NK-92 treated with Interleukin-12 subunit alpha and Interleukin-12 subunit beta, amount 100 ng/mL, for 24 hours (cell line): Measurements from ENCODE around the gene BAZ1B.
A peak's percentile ranks its signal among the peaks of the same experiment; 100 is the strongest.
"Not testable (repeated sequence)": the region's sequence is repeated elsewhere in the genome, so short reads cannot be mapped to it uniquely, and the experiment has no call there.

Experiments
- DNase-seq: peaks from one replicate; lab custom pipeline; 2025; lab: John Stamatoyannopoulos, UW

The BAZ1B gene, protein sequence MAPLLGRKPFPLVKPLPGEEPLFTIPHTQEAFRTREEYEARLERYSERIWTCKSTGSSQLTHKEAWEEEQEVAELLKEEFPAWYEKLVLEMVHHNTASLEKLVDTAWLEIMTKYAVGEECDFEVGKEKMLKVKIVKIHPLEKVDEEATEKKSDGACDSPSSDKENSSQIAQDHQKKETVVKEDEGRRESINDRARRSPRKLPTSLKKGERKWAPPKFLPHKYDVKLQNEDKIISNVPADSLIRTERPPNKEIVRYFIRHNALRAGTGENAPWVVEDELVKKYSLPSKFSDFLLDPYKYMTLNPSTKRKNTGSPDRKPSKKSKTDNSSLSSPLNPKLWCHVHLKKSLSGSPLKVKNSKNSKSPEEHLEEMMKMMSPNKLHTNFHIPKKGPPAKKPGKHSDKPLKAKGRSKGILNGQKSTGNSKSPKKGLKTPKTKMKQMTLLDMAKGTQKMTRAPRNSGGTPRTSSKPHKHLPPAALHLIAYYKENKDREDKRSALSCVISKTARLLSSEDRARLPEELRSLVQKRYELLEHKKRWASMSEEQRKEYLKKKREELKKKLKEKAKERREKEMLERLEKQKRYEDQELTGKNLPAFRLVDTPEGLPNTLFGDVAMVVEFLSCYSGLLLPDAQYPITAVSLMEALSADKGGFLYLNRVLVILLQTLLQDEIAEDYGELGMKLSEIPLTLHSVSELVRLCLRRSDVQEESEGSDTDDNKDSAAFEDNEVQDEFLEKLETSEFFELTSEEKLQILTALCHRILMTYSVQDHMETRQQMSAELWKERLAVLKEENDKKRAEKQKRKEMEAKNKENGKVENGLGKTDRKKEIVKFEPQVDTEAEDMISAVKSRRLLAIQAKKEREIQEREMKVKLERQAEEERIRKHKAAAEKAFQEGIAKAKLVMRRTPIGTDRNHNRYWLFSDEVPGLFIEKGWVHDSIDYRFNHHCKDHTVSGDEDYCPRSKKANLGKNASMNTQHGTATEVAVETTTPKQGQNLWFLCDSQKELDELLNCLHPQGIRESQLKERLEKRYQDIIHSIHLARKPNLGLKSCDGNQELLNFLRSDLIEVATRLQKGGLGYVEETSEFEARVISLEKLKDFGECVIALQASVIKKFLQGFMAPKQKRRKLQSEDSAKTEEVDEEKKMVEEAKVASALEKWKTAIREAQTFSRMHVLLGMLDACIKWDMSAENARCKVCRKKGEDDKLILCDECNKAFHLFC (N-terminal part only)

DNA sequence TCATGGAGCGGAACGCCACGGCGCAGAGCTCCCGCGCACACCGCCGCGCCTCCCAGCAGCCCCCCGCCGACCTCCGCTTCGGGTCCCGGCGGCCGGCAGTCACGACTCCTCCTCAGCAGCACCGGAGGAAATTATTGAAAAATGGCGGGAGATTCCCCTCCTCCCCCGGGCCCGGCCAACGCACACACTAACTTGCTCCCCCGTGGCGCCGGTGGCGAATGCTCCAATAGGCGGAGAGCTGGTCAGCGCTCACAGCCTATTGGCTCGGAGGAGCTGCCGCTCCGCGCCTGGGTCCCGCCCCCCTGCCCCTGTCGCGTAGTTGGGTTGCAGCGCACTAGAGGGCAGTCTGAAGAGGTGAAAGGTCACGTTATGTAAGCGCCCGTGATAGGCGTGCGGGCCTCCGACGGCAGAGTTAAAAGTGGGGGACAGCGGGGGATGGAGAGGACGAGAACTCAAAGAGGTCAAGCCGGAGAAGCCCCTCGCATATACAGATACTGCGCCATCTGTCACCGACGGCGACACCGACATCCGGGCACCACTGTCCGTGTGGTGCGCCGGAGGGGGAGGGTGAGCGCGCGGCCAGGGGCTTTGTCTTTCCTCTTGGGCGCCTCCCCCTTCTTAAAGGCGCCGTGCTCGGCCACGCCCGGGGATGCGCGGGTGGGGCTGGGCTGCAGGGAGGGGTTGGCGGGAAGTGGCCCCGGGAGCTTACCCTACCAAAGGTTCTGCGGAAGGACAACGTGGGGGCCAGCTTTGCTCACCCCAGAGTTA, at the start of gene BAZ1B:
BAZ1B (minus strand) TSS at position 189 of the 768 bp plus-strand sequence. CDS start 360 bp downstream, outside the sequence.
- peak; percentile 100 for DNase-seq

DNA sequence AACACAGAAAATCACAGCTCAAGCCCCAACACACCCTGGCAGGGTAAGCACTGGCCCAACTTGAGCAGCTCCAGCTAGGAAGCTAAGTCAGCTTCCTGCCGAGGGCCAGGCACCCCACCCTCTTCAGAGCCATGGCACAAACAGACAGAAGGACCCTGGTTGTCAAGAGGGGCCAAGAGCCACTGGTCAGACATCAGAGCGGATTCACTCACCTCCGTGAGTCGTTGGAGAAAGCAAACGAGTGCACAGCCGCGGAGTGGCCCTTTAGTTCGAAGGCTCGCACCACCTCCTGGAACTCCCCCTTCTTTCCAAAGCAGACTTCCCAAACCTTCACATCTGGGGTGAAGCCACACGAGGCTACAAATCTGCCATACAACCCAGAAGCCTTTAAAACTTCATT, 48.9 kb upstream of the BAZ1B start:
- no peak for DNase-seq

DNA sequence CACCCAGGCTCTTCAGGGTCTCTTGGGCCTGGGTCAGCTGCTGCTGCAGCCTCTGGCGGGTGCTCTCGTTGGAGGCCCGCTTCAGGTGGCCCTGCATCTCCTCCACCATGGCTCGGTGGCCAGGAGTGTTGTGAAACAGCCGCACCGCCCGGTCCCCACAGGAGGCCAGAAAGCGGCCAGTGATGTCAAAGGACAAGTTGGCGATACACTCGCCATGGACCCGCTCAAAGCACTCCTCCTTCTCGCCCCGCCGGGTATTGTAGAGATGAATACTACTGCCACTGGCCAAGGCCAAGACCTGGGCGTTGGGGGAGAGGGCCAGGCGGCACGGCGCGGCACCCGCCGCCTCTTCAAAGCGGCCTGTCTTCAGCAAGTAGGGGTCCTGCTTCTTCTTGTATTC, 48.4 kb upstream of the BAZ1B start:
- DNase-seq = no peak

DNA sequence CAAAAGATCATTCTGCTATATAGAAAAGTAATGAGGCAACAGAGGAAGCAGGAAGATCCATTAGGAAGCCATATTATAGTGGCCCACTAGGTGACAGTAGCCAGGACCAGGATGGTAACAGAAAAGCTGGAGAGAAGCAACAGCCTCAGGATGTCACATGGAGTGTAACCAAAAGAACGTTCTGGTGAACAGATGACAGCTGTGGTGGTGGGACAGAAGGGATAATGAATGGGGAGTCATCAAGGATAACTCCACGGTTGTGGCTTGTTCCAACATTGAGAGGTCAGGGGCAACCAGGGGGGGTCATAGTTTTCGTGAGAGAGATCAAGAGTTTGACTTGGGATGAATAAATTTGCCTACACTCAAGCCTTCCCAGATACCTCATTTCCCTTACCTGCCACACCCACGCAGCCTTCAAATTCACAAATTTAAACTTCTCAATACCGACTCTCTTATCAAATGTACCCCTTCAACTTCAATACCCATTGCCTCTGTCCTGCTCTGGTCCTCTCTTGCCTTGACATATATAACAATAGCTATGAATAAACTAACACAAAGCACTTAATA, 47.0 kb upstream of the BAZ1B start:
- no peak for DNase-seq

DNA sequence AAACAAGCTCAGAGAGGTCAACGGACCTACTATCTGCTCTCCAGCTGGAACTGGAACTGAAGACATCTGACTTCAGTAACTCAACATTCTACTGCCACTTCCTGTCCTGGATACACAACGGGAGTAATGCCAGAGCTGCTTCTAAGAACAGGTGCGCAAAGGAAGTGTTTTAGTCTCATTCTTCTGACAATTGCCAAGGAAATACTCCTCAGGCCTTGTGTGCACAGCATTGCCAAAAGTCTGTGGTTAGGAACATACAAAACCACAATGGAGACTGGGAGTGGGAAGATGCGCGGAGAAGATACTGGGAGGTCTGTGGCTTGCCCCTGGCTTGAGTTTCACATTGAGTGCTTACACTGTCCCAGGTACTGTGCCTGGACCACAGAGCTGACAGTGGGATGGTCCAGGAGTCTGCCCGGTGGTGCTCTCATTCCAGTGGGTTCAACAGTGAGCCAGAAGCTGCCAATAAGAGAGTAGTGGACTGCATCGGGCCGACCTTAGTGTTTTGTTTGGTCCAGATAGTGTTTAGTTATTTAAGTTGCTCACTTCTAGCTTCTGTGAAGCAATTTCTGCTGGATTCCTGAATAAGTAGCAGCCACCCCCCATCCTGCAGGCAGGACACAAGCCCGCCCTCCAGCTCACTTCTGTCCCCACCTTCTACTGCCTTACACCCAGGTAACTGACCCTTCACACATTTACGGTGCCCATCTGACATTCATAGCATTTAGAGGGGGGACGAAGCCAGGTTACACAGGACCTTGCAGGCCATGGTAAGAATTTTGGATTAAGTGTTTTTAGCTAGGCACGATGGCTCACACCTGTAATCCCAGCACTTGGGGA, 46.0 kb upstream of the BAZ1B start:
- DNase-seq = no peak

DNA sequence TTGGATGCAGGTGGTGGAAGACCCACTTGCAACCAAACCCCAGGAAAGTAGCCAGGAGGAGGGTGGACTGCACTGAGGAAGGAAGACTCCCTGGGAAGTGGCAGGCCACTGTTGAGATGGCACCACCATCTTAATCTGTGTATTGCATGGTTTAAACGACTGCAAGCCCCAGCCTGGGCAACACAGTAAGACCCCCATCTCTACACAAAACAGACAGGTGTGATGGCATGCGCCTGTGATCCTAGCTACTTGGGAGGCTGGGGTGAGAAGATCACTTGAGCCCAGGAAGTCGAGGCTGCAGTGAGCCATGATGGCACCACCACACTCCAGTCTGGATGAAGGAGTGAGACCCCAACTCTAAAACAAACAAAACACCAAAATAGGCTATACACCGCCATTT, 45.0 kb upstream of the BAZ1B start:
- DNase-seq = no peak

DNA sequence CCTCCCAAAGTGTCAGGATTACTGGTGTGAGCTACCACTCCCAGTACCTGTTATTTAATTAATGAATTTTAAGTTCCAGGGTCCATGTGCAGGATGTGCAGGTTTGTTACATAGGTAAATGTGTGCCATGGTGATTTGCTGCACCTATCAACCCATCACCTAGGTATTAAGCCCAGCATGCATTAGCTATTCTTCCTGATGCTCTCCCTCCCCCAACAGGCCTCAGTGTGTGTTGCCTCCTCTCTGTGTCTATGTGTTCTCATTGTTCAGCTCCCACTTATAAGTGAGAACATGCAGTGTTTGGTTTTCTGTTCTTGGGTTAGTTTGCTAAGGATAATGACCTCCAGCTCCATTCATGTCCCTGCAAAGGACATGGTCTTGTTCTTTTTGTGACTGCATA, 44.3 kb upstream of the BAZ1B start:
- DNase-seq = not testable (repeated sequence)

DNA sequence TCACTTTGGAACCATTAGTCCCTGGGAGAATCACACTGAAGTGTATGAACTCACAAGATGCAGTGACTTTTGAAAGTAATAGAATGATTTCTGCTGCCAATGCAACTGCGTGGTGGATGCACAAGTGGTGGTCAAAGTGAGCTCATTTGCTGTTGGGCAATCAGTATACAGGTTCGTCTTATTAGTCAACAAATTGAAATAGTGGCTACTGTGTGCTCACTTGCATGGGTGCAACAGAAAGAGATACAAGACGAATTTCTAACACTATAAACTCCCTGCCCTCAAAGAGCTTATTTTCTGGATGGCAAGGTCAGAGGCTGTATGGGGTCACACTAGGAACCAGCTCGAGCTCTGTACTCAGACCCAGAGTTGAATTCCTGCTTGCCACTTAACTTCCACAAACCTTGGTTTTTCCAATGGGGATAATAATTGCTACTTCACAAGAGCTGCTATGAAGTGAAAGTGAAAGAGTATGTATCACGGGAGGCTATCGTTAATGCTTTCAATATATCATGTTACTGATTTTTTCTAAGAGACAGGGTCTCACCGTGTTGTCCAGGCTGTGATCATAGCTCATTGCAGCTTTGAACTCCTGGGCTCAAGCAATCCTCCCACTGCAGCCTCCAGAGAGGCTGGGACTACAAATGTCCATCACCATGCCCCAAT, 43.7 kb upstream of the BAZ1B start:
- DNase-seq = no peak

DNA sequence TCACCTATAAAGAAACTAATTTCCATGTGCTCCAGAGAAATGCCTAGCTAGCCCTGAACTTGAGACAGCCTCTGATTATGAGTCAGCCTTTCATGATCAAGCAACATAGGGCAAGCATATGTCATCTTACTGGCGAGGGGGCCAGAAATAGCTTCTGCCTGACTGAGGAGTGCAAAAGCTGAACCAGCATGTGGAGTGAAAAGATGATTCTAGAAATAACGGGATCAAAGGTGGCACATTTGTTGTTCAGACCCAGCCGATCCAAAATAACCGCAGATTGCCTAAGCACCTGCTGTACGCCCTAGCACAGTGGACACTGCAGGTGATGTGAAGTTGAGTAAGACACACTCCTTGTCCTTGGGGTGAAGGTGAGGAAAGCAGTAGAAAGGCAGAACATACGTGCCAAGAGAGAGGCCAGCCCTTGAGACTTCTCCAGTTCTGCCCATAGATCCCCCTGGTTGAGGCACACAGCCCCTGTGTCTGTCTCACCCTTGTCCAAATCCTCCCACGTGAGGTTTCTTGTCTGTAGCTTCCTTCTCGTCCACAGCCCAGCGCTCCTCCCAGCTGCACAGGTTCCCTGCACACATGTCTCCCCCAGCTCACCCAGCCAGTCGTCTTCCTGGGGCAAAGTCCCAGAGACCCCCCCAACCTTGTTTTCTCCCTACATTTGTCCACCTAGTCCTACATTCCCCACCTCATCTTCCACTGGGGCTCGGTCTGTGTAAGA, 38.2 kb upstream of the BAZ1B start:
- no peak for DNase-seq

DNA sequence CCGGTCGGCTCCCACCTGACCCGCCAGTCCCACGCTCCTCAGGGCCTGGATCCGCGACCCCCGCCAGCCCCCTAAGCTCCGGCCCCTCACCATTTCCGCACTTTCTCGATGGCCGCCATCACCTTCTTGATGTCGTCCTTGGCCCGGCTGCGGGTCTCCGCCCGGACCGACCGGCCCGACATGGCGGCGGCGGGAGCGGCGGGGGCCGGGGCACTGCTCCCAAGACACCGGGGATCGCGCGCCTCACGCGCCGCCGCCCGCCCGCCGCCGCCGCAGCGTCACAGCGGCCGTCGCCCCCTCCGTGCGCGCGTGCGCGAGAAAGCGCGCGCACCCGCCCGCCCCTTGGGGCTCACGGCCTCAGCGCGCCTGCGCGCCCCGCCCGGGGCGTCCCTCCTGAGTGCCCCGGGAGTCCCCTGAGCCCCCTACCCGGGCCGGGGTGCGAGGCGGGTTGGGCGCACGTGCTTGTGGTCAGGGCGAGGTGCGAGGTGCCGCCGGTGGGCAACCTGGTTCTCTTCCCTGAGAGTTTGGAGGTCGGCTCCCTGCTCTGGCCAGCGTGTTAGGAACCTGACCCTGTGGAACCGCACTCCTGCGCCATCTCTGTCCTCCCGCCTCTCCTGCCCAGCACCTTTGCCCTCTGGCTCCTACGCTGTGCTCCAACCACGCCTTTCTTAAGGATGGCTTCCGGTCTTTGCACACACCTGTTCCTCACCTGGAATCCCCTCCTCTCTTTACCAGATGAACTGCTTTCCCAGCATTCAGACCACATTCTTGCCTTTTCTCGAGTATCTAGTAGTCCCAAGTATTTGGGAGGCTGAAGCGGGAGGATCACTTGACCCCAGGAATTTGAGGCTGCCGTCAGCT, 35.5 kb upstream of the BAZ1B start, which contains the start of gene BCL7B:
BCL7B (minus strand) TSS at position 294 of the 861 bp plus-strand sequence; CDS start at position 182, 112 bp downstream.
- DNase-seq = peak; percentile 70

DNA sequence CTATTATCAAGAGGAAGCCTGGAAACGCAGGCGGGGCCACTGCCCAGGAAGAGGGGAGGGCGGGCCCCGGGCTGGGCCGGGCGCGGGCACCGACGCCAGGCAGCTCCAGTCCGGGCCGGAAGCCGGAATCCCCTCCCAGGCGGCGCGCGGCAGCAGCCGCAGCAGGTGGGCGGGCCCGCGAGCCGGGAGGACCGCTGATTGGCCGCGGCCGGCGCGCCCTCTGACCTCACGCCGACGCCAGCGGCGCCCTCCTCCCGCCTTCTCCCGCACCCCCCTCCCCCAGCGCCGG, 35.0 kb upstream of the BAZ1B start:
- DNase-seq = peak; percentile 92

DNA sequence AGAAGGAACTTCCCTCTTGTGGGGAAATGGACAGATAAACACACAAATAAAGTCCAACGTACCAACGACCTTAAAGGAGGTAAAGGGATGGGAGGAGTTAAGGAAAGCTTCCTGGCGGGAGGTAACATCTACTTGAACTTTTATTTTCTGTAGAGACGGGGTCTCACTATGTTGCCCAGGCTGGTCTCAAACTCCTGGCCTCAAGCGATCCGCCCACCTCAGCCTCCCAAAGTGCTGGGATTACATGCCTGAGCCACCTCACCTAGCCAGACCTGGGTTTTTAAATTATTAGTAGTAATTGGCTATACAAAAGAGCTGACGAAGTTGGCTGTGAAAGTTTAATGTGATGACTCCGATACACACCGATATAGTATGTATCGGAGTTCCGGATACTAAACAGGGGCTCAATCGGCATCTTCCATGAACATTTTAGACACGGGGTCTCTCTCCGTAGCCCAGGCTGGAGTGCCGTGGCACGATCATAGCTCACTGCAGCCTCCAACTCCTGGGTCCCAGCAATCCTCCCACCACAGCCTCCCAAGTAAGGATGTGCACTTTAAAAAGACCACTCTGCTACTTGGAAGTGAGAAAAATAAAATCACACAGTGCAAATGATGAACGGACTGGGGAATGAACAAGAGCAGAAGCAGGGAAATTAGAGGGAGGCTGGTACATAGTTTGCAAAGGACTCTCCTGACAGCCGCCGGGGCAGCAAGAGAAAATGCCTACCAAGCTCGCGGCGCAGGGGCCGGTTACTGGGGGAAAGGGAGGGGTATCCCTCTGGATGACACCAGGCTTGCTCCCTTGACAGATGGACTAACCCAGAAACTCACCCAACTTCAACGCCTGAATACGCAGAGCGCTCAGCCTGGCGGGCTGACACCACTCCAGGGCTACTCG, 34.4 kb upstream of the BAZ1B start:
- DNase-seq = no peak

DNA sequence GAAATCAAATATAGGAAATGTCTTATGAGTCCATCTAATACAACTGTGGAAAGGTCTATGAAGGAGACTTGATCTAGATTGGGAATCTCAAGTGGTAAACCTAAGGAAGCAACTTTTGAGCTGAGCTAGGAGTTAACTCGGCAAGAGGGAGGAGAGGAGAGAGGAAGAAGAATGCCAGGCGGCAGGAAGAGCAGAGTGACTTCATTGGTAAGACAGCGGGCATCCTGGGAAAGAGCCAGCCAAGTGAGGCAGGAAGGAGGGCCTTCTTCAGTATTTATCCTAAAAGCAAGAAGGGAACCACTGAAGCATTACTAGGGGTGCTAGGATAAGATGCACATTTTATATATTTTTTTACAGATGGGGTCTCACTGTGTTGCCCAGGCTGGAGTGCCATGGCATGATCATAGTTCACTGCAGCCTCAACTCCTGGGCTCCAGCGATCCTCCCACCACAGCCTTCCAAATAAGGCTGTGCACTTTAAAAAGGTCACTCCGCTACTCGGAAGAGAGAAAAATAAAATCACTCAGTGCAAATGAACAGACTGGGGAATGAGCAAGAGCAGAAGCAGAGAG, 33.4 kb upstream of the BAZ1B start:
- no peak for DNase-seq

DNA sequence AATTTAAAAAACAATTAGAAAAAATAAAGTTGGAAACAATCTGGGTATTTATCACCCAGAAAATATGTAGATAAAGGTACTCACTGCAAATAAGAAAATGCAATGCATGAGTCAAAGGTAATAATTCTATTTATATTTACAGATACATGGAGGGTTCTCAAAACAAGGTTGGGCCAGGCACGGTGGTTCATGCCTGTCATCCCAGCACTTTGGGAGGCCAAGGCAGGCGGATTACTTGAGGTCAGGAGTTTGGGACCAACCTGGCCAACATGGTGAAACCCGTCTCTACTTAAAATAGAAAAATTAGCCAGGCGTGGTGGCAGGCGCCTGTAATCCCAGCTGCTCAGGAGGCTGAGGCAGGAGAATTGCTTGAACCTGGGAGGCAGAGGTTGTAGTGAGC, 28.0 kb upstream of the BAZ1B start:
- not testable (repeated sequence) for DNase-seq

DNA sequence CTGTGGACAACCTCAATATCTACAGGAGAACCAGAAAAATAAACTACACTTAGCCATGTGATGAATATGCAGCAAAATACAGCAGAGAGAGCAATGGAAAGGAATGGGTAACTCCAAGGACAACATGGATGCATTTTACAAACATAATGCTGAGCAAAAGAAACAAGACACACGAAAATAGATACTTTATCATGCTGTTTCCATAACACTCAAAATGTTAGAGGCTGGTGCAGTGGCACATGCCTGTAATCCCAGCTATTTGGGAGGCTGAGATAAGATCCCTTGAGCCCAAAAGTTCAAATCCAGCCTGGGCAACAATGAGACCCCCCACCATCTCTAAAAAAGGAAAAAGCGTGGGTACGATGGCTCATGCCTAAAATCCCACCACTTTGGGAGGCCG, 27.1 kb upstream of the BAZ1B start:
- DNase-seq = no peak

DNA sequence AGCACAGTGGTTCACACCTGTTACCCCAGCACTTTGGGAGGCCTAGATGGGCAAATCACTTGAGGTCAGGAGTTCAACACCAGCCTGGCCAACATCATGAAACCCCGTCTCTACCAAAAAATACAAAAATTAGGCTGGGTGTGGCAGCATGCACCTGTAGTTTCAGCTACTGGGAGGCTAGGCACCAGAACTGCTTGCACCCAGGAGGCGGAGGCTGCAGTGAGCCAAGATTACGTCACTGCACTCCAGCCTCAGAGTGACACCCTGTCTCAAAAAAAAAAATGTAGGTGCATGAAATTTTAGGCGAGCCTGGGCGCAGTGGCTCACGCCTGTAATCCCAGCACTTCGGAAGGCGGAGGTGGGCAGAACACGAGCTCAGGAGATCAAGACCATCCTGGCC, 25.7 kb upstream of the BAZ1B start:
- no peak for DNase-seq

DNA sequence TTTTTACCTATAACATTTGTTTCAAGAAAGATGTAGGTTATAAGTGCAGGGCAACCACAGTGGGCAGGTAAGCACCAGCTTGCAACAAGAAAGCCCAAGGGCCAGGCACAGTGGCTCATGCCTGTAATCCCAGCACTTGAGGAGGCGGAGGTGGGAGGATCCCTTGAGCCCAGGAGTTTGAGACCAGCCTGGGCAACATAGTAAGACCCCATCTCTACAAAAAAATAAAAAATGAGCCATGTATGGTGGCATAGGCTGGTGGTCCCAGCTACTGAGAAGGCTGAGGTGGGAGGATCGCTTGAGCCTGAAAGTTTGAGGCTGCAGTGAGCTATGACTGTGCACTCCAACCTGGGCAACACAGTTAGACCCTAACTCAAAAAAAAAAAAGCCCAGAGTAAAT, 22.6 kb upstream of the BAZ1B start:
- no peak for DNase-seq
